GM23338 (cell line): ENCODE results near the gene PPP1R3G. TPM values are rescaled to one million over a fixed set of nuclear protein-coding genes. Genes with fewer than 3 reads are reported as not detected.

ENCODE experiments used
- ATAC-seq: fragments of 200-7000 bp; cut with Tn5 transposase; 3 replicates; pipeline ENCODE4 v1.9.1; 2020
- DNase-seq: peaks from one replicate; pipeline ENCODE4 v3.0.0-alpha.2; 2015; ENCODE audit warnings: low spot score
- H2AFZ ChIP-seq: fragments of 200-600 bp; sonication (generic); 2 replicates; pipeline ENCODE4 v1.8.0; 2016; ENCODE audit warnings: antibody characterized with exemption, mild to moderate bottlenecking, moderate library complexity
- H3F3A ChIP-seq: fragments of 200-600 bp; sonication (generic); replicated peaks from 2 replicates; pipeline ENCODE4 v1.8.0; 2017; ENCODE audit warnings: antibody characterized with exemption, mixed run types, low read depth
- H3K27ac ChIP-seq: fragments of 200-600 bp; sonication (generic); 2 replicates; pipeline ENCODE4 v1.6.1; 2016; ENCODE audit warnings: low read depth
- H3K27me3 ChIP-seq: fragments of 200-600 bp; sonication (generic); 2 replicates; pipeline ENCODE4 v1.8.0; 2016; ENCODE audit warnings: mild to moderate bottlenecking, mixed run types, moderate library complexity; ENCODE audit not compliant: insufficient read depth
- H3K36me3 ChIP-seq: fragments of 200-600 bp; sonication (generic); 2 replicates; pipeline ENCODE4 v1.8.0; 2016; ENCODE audit warnings: mild to moderate bottlenecking; ENCODE audit not compliant: insufficient read depth
- H3K4me1 ChIP-seq: fragments of 200-600 bp; sonication (generic); 2 replicates; pipeline ENCODE4 v1.8.0; 2016; ENCODE audit warnings: mild to moderate bottlenecking, moderate library complexity; ENCODE audit not compliant: insufficient read depth
- H3K4me2 ChIP-seq: fragments of 200-600 bp; sonication (generic); 2 replicates; pipeline ENCODE4 v1.7.1; 2017; ENCODE audit warnings: mixed run types
- H3K4me3 ChIP-seq: fragments of 200-600 bp; sonication (generic); 2 replicates; pipeline ENCODE4 v1.6.1; 2016; ENCODE audit warnings: mixed run types
- H3K79me2 ChIP-seq: fragments of 200-600 bp; sonication (generic); replicated peaks from 2 replicates; pipeline ENCODE4 v1.8.0; 2017; ENCODE audit warnings: mild to moderate bottlenecking; ENCODE audit not compliant: insufficient read depth
- H3K9me2 ChIP-seq: fragments of 200-600 bp; sonication (generic); 2 replicates; pipeline ENCODE4 v1.8.0; 2017; ENCODE audit not compliant: insufficient read depth
- H4K20me1 ChIP-seq: fragments of 200-600 bp; sonication (generic); replicated peaks from 2 replicates; pipeline ENCODE4 v1.8.0; 2017; ENCODE audit warnings: mild to moderate bottlenecking; ENCODE audit not compliant: insufficient read depth
- H3K27ac Mint-ChIP-seq: 2 replicates; pipeline ENCODE4 v1.8.0; 2020; ENCODE audit warnings: inconsistent platforms, mild to moderate bottlenecking, moderate library complexity, mixed read lengths
- H3K27me3 Mint-ChIP-seq: 3 replicates; pipeline ENCODE4 v1.8.0; 2022; ENCODE audit warnings: low read depth, mild to moderate bottlenecking, moderate library complexity, mixed read lengths, inconsistent platforms; ENCODE audit not compliant: insufficient read depth, poor library complexity
- H3K36me3 Mint-ChIP-seq: 3 replicates; pipeline ENCODE4 v1.8.0; 2021; ENCODE audit warnings: low read depth, mild to moderate bottlenecking, inconsistent platforms, moderate library complexity, mixed read lengths
- H3K4me1 Mint-ChIP-seq: 3 replicates; pipeline ENCODE4 v1.8.0; 2020; ENCODE audit warnings: mild to moderate bottlenecking, inconsistent platforms, mixed read lengths
- H3K4me3 Mint-ChIP-seq: 3 replicates; pipeline ENCODE4 v1.8.0; 2021; ENCODE audit warnings: moderate library complexity, mild to moderate bottlenecking, inconsistent platforms, mixed read lengths
- H3K9me3 Mint-ChIP-seq: 3 replicates; pipeline ENCODE4 v1.8.0; 2020; ENCODE audit warnings: moderate library complexity, mild to moderate bottlenecking, inconsistent platforms, mixed read lengths
- CREB1 ChIP-seq: fragments of 250-450 bp; sonication (Bioruptor Pico); IDR thresholded peaks from 2 replicates; pipeline ENCODE4 v1.5.0; 2020; ENCODE audit warnings: low read depth, mild to moderate bottlenecking, moderate library complexity
- ETS1 ChIP-seq: IDR thresholded peaks from 2 replicates; pipeline ENCODE4 v1.6.1; 2016; ENCODE audit warnings: antibody characterized with exemption
- EZH2 ChIP-seq: fragments of 200-600 bp; sonication (generic); IDR thresholded peaks from one replicate; pipeline ENCODE4 v1.8.0; 2017; ENCODE audit warnings: antibody characterized with exemption, mild to moderate bottlenecking, low read depth; ENCODE audit not compliant: unreplicated experiment
- JUNB ChIP-seq: IDR thresholded peaks from one replicate; pipeline ENCODE4 v1.6.1; 2016; ENCODE audit warnings: antibody characterized with exemption; ENCODE audit not compliant: unreplicated experiment
- NANOG ChIP-seq: IDR thresholded peaks from 2 replicates; pipeline ENCODE4 v1.6.1; 2016; ENCODE audit warnings: antibody characterized with exemption, borderline replicate concordance
- POLR2AphosphoS5 ChIP-seq: IDR thresholded peaks from 2 replicates; pipeline ENCODE4 v1.6.1; 2016; ENCODE audit warnings: antibody characterized with exemption, low read depth
- REST ChIP-seq: IDR thresholded peaks from one replicate; pipeline ENCODE4 v1.6.1; 2018; ENCODE audit warnings: antibody characterized with exemption; ENCODE audit not compliant: unreplicated experiment
- STAT1 ChIP-seq: IDR thresholded peaks from one replicate; pipeline ENCODE4 v1.6.1; 2016; ENCODE audit warnings: antibody characterized with exemption; ENCODE audit not compliant: unreplicated experiment
- ZNF114 ChIP-seq: fragments of 250-450 bp; sonication (Bioruptor Pico); IDR thresholded peaks from 2 replicates; pipeline ENCODE4 v1.5.0; 2020; ENCODE audit warnings: mild to moderate bottlenecking, moderate library complexity
- ZNF331 ChIP-seq: fragments of 250-450 bp; sonication (Bioruptor Pico); IDR thresholded peaks from 2 replicates; pipeline ENCODE4 v1.5.0; 2020; ENCODE audit warnings: low read depth, mild to moderate bottlenecking, moderate library complexity
- ZNF462 ChIP-seq: fragments of 250-450 bp; sonication (Bioruptor Pico); IDR thresholded peaks from 2 replicates; pipeline ENCODE4 v1.5.0; 2020; ENCODE audit warnings: mild to moderate bottlenecking, moderate library complexity
- polyA plus RNA-seq: library from polyadenylated mRNA; unstranded; fragments of >200 nt; fragmentation: Nextera tagmentation; extraction: Ambion mirVana; gene quantifications from 2 replicates; pipeline ENCODE4 v1.2.1, GENCODE V29; 2016
- total RNA-seq: library from RNA; depleted of rRNA; stranded (reverse); fragments of >200 nt; shearing (Covaris generic); gene quantifications from 2 replicates; pipeline ENCODE4 v1.2.3, GENCODE V29; 2014

PPP1R3G gene
- total and polyA plus RNA-seq, 2 experiments from 2014 or later: 0.13 to 0.24 TPM

GRCh38 chr6:5098501-5099270 is 13.5 kb downstream of the PPP1R3G start (continued):
- TF ChIP-seq ZNF114: no peak
- no peak for TF ChIP-seq POLR2AphosphoS5
- no peak for TF ChIP-seq EZH2
- no peak for TF ChIP-seq JUNB
- no peak for TF ChIP-seq STAT1
- no peak for TF ChIP-seq NANOG

GRCh38 chr6:5099537-5099936 is 14.4 kb downstream of the PPP1R3G start:
- no peaks in the 10 kb centered on the region for H3K36me3 ChIP-seq
- H3K27ac ChIP-seq: no peak overlapping the region
- Mint-ChIP-seq H3K4me1 (no peaks in the 10 kb centered on the region), H3K4me3 (no peak overlapping the region), H3K27me3 (peaks cover 2% of the 10 kb centered on the region), H3K27ac (no peak overlapping the region), H3K36me3 (peaks cover 4% of the 10 kb centered on the region; the same call in 2 of the 3 replicates), H3K9me3 (peaks cover 7% of the 10 kb centered on the region)
- H4K20me1 ChIP-seq: 0 out of 2 replicates have a peak, but pooled peaks cover 3% of the 10 kb centered on the region
- H3K4me2 ChIP-seq: no peak overlapping the region
- H3K27me3 ChIP-seq: no peaks in the 10 kb centered on the region
- no peaks in the 10 kb centered on the region for H3F3A ChIP-seq
- H3K79me2 ChIP-seq: no peaks in the 10 kb centered on the region
- no peak overlapping the region for H3K4me3 ChIP-seq
- H3K4me1 ChIP-seq: no peaks in the 10 kb centered on the region
- ATAC-seq: no peak
- no peak overlapping the region for H2AFZ ChIP-seq
- no peak for DNase-seq
- TF ChIP-seq ETS1: no peak
- TF ChIP-seq CREB1 (CRISPR knock-in tag): no peak
- no peak for TF ChIP-seq JUNB
- no peak for TF ChIP-seq ZNF462 (CRISPR knock-in tag)
- TF ChIP-seq ZNF331 (CRISPR knock-in tag): no peak
- no peak for TF ChIP-seq REST
- H3K9me2 ChIP-seq: no peaks in the 10 kb centered on the region
